Measurements from ENCODE around the gene FADS6.

DNA sequence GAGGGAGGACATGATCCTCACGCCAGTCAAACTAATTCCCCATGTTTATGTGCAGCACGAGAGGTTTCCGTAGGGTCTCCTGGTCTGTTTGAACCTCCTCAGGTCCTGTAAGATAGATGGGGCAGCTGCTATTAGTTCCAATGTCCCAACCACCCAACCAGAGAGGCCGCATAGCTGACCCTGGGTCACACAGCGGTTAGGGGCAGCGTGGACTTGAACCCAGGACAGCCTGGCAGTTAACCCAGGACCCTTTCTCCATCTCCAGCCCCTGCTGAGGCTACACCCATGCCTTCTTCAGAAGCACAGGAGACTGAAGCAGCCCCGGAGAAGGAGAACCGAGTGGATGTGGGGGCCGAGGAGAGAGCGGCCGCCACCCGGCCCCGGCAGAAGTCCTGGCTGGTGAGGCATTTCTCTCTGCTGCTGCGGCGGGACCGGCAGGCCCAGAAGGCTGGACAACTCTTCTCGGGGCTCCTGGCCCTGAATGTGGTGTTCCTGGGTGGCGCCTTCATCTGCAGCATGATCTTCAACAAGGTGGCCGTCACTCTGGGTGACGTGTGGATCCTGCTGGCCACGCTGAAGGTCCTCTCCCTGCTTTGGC lies 47.8 kb upstream of the FADS6 start:
- TF ChIP-seq JUN (IDR thresholded peaks at IDR 0.05; ENCODE audit: borderline replicate concordance, insufficient read depth, insufficient read length, low read depth) (no peak), CTCF (IDR thresholded peaks at IDR 0.05; ENCODE audit: extremely low read depth in 1 of 2, insufficient read depth in 1 of 2, low read depth in 1 of 2, low read length in 2 of 2) (no peak), POLR2A (IDR thresholded peaks at IDR 0.05; ENCODE audit: low read depth, low read length) (no peak), POLR2AphosphoS5 (IDR thresholded peaks at IDR 0.05; ENCODE audit: insufficient read depth, low read depth, low read length) (no peak), EZH2 (IDR thresholded peaks at IDR 0.05; ENCODE audit: borderline replicate concordance, low read depth, low read length, severe bottlenecking) (no peak), MAX (IDR thresholded peaks at IDR 0.05; ENCODE audit: insufficient read depth, insufficient read length) (no peak)

All from endothelial cell of umbilical vein (primary cell).